Adrenal gland (tissue), 12 donors: ENCODE data around the gene ADGRL2. TPM values are rescaled to one million over a fixed set of nuclear protein-coding genes. Genes with fewer than 3 reads are reported as not detected.

Source experiments
- DNase-seq, 7 donors: peaks; one replicate each; pipeline ENCODE4 v3.0.0-alpha.2; 2019 to 2020
- H3K27ac ChIP-seq, 5 donors: fragments of 200-600 bp; sonication (generic) in 4 of 5; 1 replicate in 3 of 5; 2 replicates in 2 of 5; pipeline versions ENCODE4 v1.5.1 to v1.8.0; 2016 to 2020; ENCODE audit warnings: mild to moderate bottlenecking in 1 of 5
- H3K27me3 ChIP-seq: fragments of 200-600 bp; 2 replicates; pipeline ENCODE4 v1.8.0; 2021
- H3K36me3 ChIP-seq, 2 donors: fragments of 200-600 bp; replicated peaks in 1 of 2; 1 replicate in 1 of 2; 2 replicates in 1 of 2; pipeline versions ENCODE4 v1.5.1 to v1.8.0; 2018 to 2022
- H3K4me1 ChIP-seq, 2 donors: fragments of 200-600 bp; replicated peaks in 1 of 2; 1 replicate in 1 of 2; 2 replicates in 1 of 2; pipeline versions ENCODE4 v1.5.1 to v1.8.0; 2018 to 2021
- H3K4me3 ChIP-seq, 4 donors: fragments of 200-600 bp; sonication (generic) in 3 of 4; one replicate each; pipeline ENCODE4 v1.5.1; 2016 to 2018
- H3K9me3 ChIP-seq, 3 donors: fragments of 200-600 bp; sonication (generic) in 1 of 3; replicated peaks in 1 of 3; 1 replicate in 2 of 3; 2 replicates in 1 of 3; pipeline versions ENCODE4 v1.5.1 to v1.8.0; 2016 to 2021
- POLR2A ChIP-seq, 2 donors: fragments of 450-650 bp; IDR thresholded peaks; one replicate each; pipeline ENCODE4 v1.6.1; 2017; ENCODE audit warnings: antibody characterized with exemption in 2 of 2, mild to moderate bottlenecking in 2 of 2, moderate library complexity in 1 of 2
- WGBS, 4 donors: extraction: QIAGEN DNeasy Blood & Tissue Kit in 2 of 4; methylation state at CpG; one replicate each; pipeline versions ENCODE4 v1.1.5 to v1.1.7; 2013 to 2017; 5-methylcytosine and 5-hydroxymethylcytosine counted together
- intact Hi-C, 2 donors: fragments of 100-400 bp; cut with DNase I; formaldehyde crosslinking; loops; one replicate each; pipeline versions ENCODE4 v1.14.1 to v1.15.0; 2022 to 2023
- polyA plus RNA-seq, 3 donors: library from polyadenylated mRNA; stranded (reverse); fragments of 200-250 nt in 2 of 3; fragments of 350-450 nt in 1 of 3; fragmentation: Illumina TruSeq in 1 of 3; extraction: RNeasy Lipid Tissue Mini Kit (QIAGEN cat#74804) in 1 of 3; gene quantifications; one replicate each; pipeline ENCODE4 v1.2.3, GENCODE V29; 2013 to 2014
- total RNA-seq, 9 donors: library from RNA; depleted of rRNA in 4 of 9; stranded (reverse); fragments of >200 nt in 4 of 9; fragments of 120-200 nt in 1 of 9; fragmentation: NEBNext Ultra II Directional in 1 of 9; extraction: Animal tissue kit (Norgen Biotek cat#: 25700) in 1 of 9; gene quantifications; one replicate each; pipeline versions ENCODE4 v1.1.0 to v1.2.4, GENCODE V29; 2013 to 2023
- TF ChIP-seq, protein P1 (sequence below), 6 experiments: fragments of 450-650 bp in 4 of 6; fragments of 200-600 bp in 2 of 6; sonication (generic) in 1 of 6; IDR thresholded peaks; 1 replicate in 5 of 6; 2 replicates in 1 of 6; pipeline versions ENCODE4 v1.5.1 to v1.8.0; 2016 to 2021; ENCODE audit warnings: antibody characterized with exemption in 6 of 6, mild to moderate bottlenecking in 2 of 6, moderate library complexity in 1 of 6
- donor health status: healthy with polysubstance abuse.
- donor health status: Bipolar disorder and iron deficiency.
- donor health status: DM: yes; HTN: yes; CAD: no.
- donor health status: DM: no; HTN: no; CAD: no.
- donor health status: DM: no; HTN: no; CAD: no.
- donor health status: DM: yes; HTN: yes; CAD: no.

The ADGRL2 gene
- total and polyA plus RNA-seq, 12 donors: 24.2 to 170 (median 58.9) TPM

DNA sequence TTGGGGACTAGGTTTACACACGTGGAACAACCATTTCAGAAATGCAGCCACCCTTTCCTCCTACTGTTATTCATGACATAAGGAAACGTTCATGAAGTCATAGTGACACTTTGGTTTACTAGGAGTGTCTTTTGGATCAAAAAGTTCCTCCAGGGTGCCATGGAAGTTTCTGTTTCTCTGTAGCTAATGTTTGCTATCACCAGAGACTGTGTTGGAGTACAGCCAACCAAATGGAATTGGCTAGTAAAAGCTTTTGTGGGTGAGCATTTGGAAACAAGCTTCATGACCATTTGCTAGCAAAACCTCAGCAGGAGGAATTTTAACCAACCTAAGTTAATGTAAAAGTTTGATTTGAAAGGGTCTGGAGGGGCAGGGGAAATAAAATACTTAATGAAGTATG is 43.9 kb upstream of the ADGRL2 start:
- DNase-seq: no peak
- intact Hi-C loops: no loop called here

DNA sequence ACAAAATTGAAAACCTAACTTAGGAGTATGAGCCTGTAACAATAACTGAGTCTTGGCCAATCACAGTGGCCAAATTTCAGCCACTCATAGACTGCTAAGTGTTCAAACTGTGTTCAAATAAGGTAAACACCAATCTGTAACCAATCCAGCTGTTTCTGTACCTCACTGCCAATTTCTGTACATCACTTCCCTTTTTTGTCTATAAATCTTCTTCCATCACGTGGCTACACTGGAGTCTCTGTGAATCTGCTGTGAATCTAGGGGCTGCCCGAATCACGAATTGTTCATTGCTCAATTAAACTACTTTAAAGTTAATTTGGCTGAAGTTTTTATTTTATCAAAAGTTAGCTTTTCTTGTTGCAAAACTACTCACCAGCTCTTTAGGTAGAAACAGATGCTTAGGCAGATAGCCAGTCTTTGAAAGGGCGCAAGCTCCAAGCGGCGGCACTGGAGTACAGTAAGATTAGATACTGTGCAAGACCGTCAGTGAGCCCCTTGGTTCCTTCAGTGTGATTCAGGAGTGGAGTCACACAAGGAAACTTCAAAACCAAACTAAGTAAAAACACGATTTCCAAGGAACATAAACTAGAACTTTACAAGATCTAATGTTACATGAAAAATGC is 43.2 kb upstream of the ADGRL2 start:
- intact Hi-C loops: no loop called here
- H3K36me3 ChIP-seq: no peaks in the 10 kb centered on the region
- peaks cover 0 to 5% of the 10 kb centered on the region in 2 donors for H3K4me1 ChIP-seq
- no peaks in the 10 kb centered on the region for H3K27me3 ChIP-seq
- no peak overlapping the region for H3K27ac ChIP-seq
- DNase-seq: no peak
- TF ChIP-seq POLR2A (IDR thresholded peaks at IDR 0.05): no peak
- TF ChIP-seq, protein P1, sequence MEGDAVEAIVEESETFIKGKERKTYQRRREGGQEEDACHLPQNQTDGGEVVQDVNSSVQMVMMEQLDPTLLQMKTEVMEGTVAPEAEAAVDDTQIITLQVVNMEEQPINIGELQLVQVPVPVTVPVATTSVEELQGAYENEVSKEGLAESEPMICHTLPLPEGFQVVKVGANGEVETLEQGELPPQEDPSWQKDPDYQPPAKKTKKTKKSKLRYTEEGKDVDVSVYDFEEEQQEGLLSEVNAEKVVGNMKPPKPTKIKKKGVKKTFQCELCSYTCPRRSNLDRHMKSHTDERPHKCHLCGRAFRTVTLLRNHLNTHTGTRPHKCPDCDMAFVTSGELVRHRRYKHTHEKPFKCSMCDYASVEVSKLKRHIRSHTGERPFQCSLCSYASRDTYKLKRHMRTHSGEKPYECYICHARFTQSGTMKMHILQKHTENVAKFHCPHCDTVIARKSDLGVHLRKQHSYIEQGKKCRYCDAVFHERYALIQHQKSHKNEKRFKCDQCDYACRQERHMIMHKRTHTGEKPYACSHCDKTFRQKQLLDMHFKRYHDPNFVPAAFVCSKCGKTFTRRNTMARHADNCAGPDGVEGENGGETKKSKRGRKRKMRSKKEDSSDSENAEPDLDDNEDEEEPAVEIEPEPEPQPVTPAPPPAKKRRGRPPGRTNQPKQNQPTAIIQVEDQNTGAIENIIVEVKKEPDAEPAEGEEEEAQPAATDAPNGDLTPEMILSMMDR (IDR thresholded peaks at IDR 0.05): no peak
- H3K9me3 ChIP-seq: peaks cover 0 to 10% (median 0%) of the 10 kb centered on the region in 3 donors
- 88 to 91% (median 89%) methylated on average over 8 of the region's 8 CpGs for WGBS, 4 donors
- no peak overlapping the region for H3K4me3 ChIP-seq

More for the DNA sequence above, 43.9 kb upstream of the ADGRL2 start:
- Histone ChIP-seq H3K27me3 (no peaks in the 10 kb centered on the region), H3K27ac (no peak overlapping the region), H3K9me3 (peaks cover 0 to 9% (median 0%) of the 10 kb centered on the region in 3 donors), H3K4me1 (peaks cover 0 to 5% of the 10 kb centered on the region in 2 donors), H3K4me3 (no peak overlapping the region), H3K36me3 (no peaks in the 10 kb centered on the region)
- no peak for TF ChIP-seq POLR2A (IDR thresholded peaks at IDR 0.05)
- TF ChIP-seq, protein P1 (IDR thresholded peaks at IDR 0.05): no peak
- 77 to 85% (median 81%) methylated on average over 2 of the region's 2 CpGs for WGBS, 4 donors

DNA sequence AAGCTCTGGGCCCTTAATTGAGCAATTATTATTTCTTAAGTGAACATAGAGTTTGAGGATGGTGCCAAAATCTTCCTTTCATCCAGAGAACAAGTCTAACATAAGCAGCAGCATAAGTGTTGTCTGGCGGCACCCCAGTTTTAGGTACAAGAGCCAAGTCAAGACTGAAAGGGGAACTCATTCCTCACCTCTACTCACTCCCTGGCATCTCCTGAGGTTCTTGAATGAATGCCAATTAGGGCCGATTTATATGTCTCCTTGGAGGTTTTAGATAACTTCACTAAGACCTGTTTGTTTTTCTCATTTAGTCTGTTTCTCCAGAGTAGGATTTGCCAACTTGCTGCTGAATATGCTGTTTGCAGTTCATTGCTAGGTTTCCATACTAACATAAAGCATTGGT is 42.6 kb upstream of the ADGRL2 start:
- no peak overlapping the region for H3K4me3 ChIP-seq
- WGBS, 4 donors: 70 to 82% (median 75%) methylated on average over 2 of the region's 2 CpGs
- H3K27ac ChIP-seq: no peak overlapping the region
- H3K27me3 ChIP-seq: no peaks in the 10 kb centered on the region
- DNase-seq: no peak
- TF ChIP-seq, protein P1 (IDR thresholded peaks at IDR 0.05): no peak
- no peak for TF ChIP-seq POLR2A (IDR thresholded peaks at IDR 0.05)
- peaks cover 0 to 5% of the 10 kb centered on the region in 2 donors for H3K4me1 ChIP-seq
- intact Hi-C loops: no loop called here
- H3K36me3 ChIP-seq: no peaks in the 10 kb centered on the region
- H3K9me3 ChIP-seq: peaks cover 0 to 10% (median 0%) of the 10 kb centered on the region in 3 donors

DNA sequence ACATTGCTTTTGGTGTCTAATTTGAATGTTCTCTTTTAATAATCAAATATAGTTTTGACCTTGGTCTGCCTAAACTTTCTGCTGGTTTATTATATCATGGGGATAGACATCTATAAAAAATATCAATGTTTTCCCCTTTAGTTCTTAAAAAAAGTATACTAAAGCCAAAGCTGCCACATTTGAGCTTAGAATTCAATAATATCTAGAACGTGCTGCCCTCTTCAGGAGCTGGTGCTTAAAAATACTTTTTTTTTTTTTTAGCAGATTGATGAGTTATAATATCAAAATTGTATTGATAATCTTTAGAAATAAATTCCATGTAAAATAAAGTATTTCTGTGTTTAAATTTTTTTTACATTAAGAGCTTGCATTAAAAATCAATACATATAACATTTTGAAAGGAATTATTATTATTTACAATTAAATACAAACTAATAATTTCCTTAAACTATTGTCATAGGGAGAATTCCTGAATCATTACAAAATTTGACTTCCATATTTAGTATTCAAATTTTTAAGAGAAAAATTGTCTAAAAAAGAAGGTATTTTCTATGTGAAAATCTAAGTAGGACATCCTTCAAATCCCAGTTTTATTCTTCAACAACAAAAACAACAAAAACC is 40.1 kb upstream of the ADGRL2 start:
- intact Hi-C loops: no loop called here
- no peak for TF ChIP-seq POLR2A (IDR thresholded peaks at IDR 0.05)
- TF ChIP-seq, protein P1 (IDR thresholded peaks at IDR 0.05): peak; percentile 13 to 52 (median 34)
- WGBS, 4 donors: 0 to 5% (median 0%) methylated on average over 1 of the region's 1 CpG
- peaks cover 0 to 10% (median 0%) of the 10 kb centered on the region in 3 donors for H3K9me3 ChIP-seq
- no peak overlapping the region for H3K4me3 ChIP-seq
- DNase-seq: no peak
- peaks cover 0 to 5% of the 10 kb centered on the region in 2 donors for H3K4me1 ChIP-seq
- no peaks in the 10 kb centered on the region for H3K27me3 ChIP-seq
- H3K27ac ChIP-seq: no peak overlapping the region
- no peaks in the 10 kb centered on the region for H3K36me3 ChIP-seq
